HG02973 (cell line): ENCODE measurements around the gene ZNF316.

ENCODE experiments used
- ATAC-seq: cut with Tn5 transposase; IDR thresholded peaks from one replicate; pipeline ENCODE4 v1.9.1; 2021; ENCODE audit warnings: moderate library complexity; ENCODE audit not compliant: unreplicated experiment

Gene ZNF316

GRCh38 chr7:6636741-6637543 is at the start of gene ZNF316:
Gene ZNF316 (plus strand): TSS chr7:6637318. CDS start chr7:6642410, 5,092 bp downstream.
- ATAC-seq = peak; percentile 57

- no peak for ATAC-seq
These were observed 48.6 kb upstream of the ZNF316 start for GRCh38 chr7:6588566-6588965.

GRCh38 chr7:6589151-6589828 is 47.8 kb upstream of the ZNF316 start:
- no peak for ATAC-seq

- peak; percentile 76 for ATAC-seq
These were observed 47.1 kb upstream of the ZNF316 start, which contains the start of gene INTS15 for GRCh38 chr7:6589829-6590644. Gene INTS15 (plus strand): TSS chr7:6590021. CDS start chr7:6590284, 263 bp downstream.

- peak; percentile 21 for ATAC-seq
These were observed 46.4 kb upstream of the ZNF316 start for GRCh38 chr7:6590645-6591110.

GRCh38 chr7:6600093-6600492 is 37.0 kb upstream of the ZNF316 start:
- no peak for ATAC-seq

- no peak for ATAC-seq
These were observed 32.7 kb upstream of the ZNF316 start for GRCh38 chr7:6604458-6604857.

- ATAC-seq = no peak
These were observed 30.1 kb upstream of the ZNF316 start for GRCh38 chr7:6606866-6607583.

GRCh38 chr7:6607651-6608051 is 29.5 kb upstream of the ZNF316 start:
- no peak for ATAC-seq

- ATAC-seq = no peak
These were observed 29.0 kb upstream of the ZNF316 start for GRCh38 chr7:6608081-6608480.

- ATAC-seq = no peak
These were observed 28.3 kb upstream of the ZNF316 start for GRCh38 chr7:6608794-6609193.

- ATAC-seq = no peak
These were observed 24.3 kb upstream of the ZNF316 start for GRCh38 chr7:6612819-6613218.

- no peak for ATAC-seq
These were observed 23.4 kb upstream of the ZNF316 start for GRCh38 chr7:6613706-6614105.

GRCh38 chr7:6614953-6615722 is 22.0 kb upstream of the ZNF316 start, which contains the start of gene ZNF853:
Gene ZNF853 (plus strand): TSS chr7:6615610. CDS start chr7:6616175, 565 bp downstream.
- ATAC-seq = no peak

- no peak for ATAC-seq
These were observed 21.2 kb upstream of the ZNF316 start for GRCh38 chr7:6615723-6616555.

GRCh38 chr7:6616854-6617643 is 20.1 kb upstream of the ZNF316 start:
- no peak for ATAC-seq

GRCh38 chr7:6618621-6619020 is 18.5 kb upstream of the ZNF316 start:
- no peak for ATAC-seq

GRCh38 chr7:6619961-6620360 is 17.2 kb upstream of the ZNF316 start:
- no peak for ATAC-seq
